HepG2 (cell line): ENCODE data around the gene CNP. TPM values are rescaled to one million over a fixed set of nuclear protein-coding genes. Genes with fewer than 3 reads are reported as not detected.

Experiments
- BRD4 ChIP-seq: sonication (generic); formaldehyde crosslinking; IDR thresholded peaks from 2 replicates; pipeline ENCODE4 v1.4.0; 2020; ENCODE audit warnings: missing genetic modification reagents
- HDAC2 ChIP-seq: sonication (generic); formaldehyde crosslinking; IDR thresholded peaks from 2 replicates; pipeline ENCODE4 v1.4.0; 2020; ENCODE audit warnings: missing genetic modification reagents
- KAT7 ChIP-seq: IDR thresholded peaks from 2 replicates; pipeline ENCODE4 v1.6.1; 2018; ENCODE audit warnings: borderline replicate concordance, missing compliant biosample characterization
- KLF15 ChIP-seq: sonication (generic); formaldehyde crosslinking; IDR thresholded peaks from 2 replicates; pipeline ENCODE4 v1.8.1; 2023; ENCODE audit warnings: borderline replicate concordance, mild to moderate bottlenecking, inconsistent platforms, missing genetic modification reagents, mixed read lengths
- LBX2 ChIP-seq: sonication (generic); formaldehyde crosslinking; IDR thresholded peaks from 2 replicates; pipeline ENCODE4 v1.5.0; 2020; ENCODE audit warnings: missing genetic modification reagents, mild to moderate bottlenecking, borderline replicate concordance
- MAFF ChIP-seq: IDR thresholded peaks from 2 replicates; pipeline ENCODE4 v1.6.1; 2011; ENCODE audit warnings: low read depth, low read length, improper control_type of control experiment
- MYC ChIP-seq: sonication (generic); formaldehyde crosslinking; IDR thresholded peaks from 2 replicates; pipeline ENCODE4 v1.9.0; 2021; ENCODE audit warnings: missing genetic modification reagents, borderline replicate concordance
- NCOA2 ChIP-seq: sonication (generic); formaldehyde crosslinking; IDR thresholded peaks from 2 replicates; pipeline ENCODE4 v1.8.0; 2022; ENCODE audit warnings: inconsistent platforms
- PAXIP1 ChIP-seq: sonication (generic); formaldehyde crosslinking; conservative IDR thresholded peaks from 2 replicates; pipeline ENCODE4 v1.4.0; 2020; ENCODE audit warnings: mild to moderate bottlenecking, missing genetic modification reagents, moderate library complexity
- PPARG ChIP-seq: conservative IDR thresholded peaks from 2 replicates; pipeline ENCODE4 v1.6.1; 2016; ENCODE audit warnings: missing biosample characterization, missing genetic modification reagents
- SUZ12 ChIP-seq: fragments of 150-350 bp; IDR thresholded peaks from 2 replicates; pipeline ENCODE4 v1.6.1; 2014; ENCODE audit warnings: low read depth, low read length
- ZBTB34 ChIP-seq: sonication (generic); formaldehyde crosslinking; IDR thresholded peaks from 2 replicates; pipeline ENCODE4 v1.8.0; 2022; ENCODE audit warnings: mild to moderate bottlenecking, missing genetic modification reagents
- ZFP36L1 ChIP-seq: sonication (generic); formaldehyde crosslinking; IDR thresholded peaks from 2 replicates; pipeline ENCODE4 v1.8.0; 2022; ENCODE audit warnings: mild to moderate bottlenecking, missing genetic modification reagents, moderate library complexity
- ZNF121 ChIP-seq: sonication (generic); formaldehyde crosslinking; IDR thresholded peaks from 2 replicates; pipeline ENCODE4 v1.5.0; 2020; ENCODE audit warnings: mild to moderate bottlenecking, missing genetic modification reagents
- ZNF274 ChIP-seq: sonication (generic); formaldehyde crosslinking; IDR thresholded peaks from 2 replicates; pipeline ENCODE4 v1.5.1; 2020; ENCODE audit warnings: mild to moderate bottlenecking, missing genetic modification reagents
- ZNF558 ChIP-seq: sonication (generic); formaldehyde crosslinking; IDR thresholded peaks from 2 replicates; pipeline ENCODE4 v1.9.0; 2022; ENCODE audit warnings: mild to moderate bottlenecking, missing genetic modification reagents, borderline replicate concordance
- ZNF777 ChIP-seq: sonication (generic); formaldehyde crosslinking; IDR thresholded peaks from 2 replicates; pipeline ENCODE4 v1.4.0; 2020; ENCODE audit warnings: missing genetic modification reagents
- polyA plus RNA-seq, 8 experiments: library from polyadenylated mRNA; depleted of rRNA in 3 of 8; stranded (reverse) in 7 of 8; unstranded in 1 of 8; fragments of >200 nt; fragmentation: Illumina TruSeq in 4 of 8; extraction: Trizol in 4 of 8; gene quantifications; 2 replicates each; pipeline versions ENCODE4 v1.2.1 to v1.2.3, GENCODE V29; 2011 to 2016; ENCODE audit warnings: low read depth in 4 of 8, missing spikeins in 1 of 8, mixed read lengths in 1 of 8; ENCODE audit not compliant: insufficient read depth in 1 of 8
- total RNA-seq, 5 experiments: library from RNA; depleted of rRNA; stranded (reverse); fragments of >200 nt; fragmentation: Illumina TruSeq; extraction: Trizol; gene quantifications; 2 replicates each; pipeline ENCODE4 v1.2.3, GENCODE V29; 2016; ENCODE audit warnings: low read depth in 1 of 5
- TF ChIP-seq, protein P1 (sequence below): sonication (generic); formaldehyde crosslinking; IDR thresholded peaks from 2 replicates; pipeline ENCODE4 v1.5.0; 2020; ENCODE audit warnings: missing genetic modification reagents
- TF ChIP-seq, protein P2 (sequence below): IDR thresholded peaks from 2 replicates; pipeline ENCODE4 v1.6.1; 2016; ENCODE audit warnings: low read depth, borderline replicate concordance

The CNP gene
- total and polyA plus RNA-seq, 2 of the 13 experiments (the other 11 are each of a cell fraction or from before 2014, with no cell fraction given) = 97.2 to 161 TPM

GRCh38 chr17:41917679-41918313 is 48.8 kb upstream of the CNP start (continued):
- TF ChIP-seq KAT7 = no peak; the same call in 1 of the 2 replicates
- TF ChIP-seq PPARG (CRISPR knock-in tag) = no peak
- TF ChIP-seq MAFF = no peak
- TF ChIP-seq ZFP36L1 (CRISPR knock-in tag) = peak; percentile 16; the same call in 1 of the 2 replicates
- TF ChIP-seq BRD4 (CRISPR knock-in tag) = 0 out of 2 replicates have a peak, but pooled peaks have one; percentile 20
- no peak for TF ChIP-seq HDAC2 (CRISPR knock-in tag)
- TF ChIP-seq, protein P1, sequence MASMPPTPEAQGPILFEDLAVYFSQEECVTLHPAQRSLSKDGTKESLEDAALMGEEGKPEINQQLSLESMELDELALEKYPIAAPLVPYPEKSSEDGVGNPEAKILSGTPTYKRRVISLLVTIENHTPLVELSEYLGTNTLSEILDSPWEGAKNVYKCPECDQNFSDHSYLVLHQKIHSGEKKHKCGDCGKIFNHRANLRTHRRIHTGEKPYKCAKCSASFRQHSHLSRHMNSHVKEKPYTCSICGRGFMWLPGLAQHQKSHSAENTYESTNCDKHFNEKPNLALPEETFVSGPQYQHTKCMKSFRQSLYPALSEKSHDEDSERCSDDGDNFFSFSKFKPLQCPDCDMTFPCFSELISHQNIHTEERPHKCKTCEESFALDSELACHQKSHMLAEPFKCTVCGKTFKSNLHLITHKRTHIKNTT (CRISPR knock-in tag) = no peak
- no peak for TF ChIP-seq ZBTB34 (CRISPR knock-in tag)
- TF ChIP-seq ZNF777 (CRISPR knock-in tag) = no peak
- TF ChIP-seq, protein P2, sequence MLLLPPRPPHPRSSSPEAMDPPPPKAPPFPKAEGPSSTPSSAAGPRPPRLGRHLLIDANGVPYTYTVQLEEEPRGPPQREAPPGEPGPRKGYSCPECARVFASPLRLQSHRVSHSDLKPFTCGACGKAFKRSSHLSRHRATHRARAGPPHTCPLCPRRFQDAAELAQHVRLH (CRISPR knock-in tag) = no peak
- TF ChIP-seq ZNF121 = no peak
- TF ChIP-seq PAXIP1 (CRISPR knock-in tag) = no peak
- no peak for TF ChIP-seq ZNF274 (CRISPR knock-in tag)
- TF ChIP-seq SUZ12 = no peak
- no peak for TF ChIP-seq LBX2 (CRISPR knock-in tag)
- TF ChIP-seq KLF15 (CRISPR knock-in tag) = no peak
- TF ChIP-seq NCOA2 = no peak
- TF ChIP-seq ZNF558 (CRISPR knock-in tag) = no peak
- TF ChIP-seq MYC (CRISPR knock-in tag) = no peak; the same call in none of the 2 replicates
